ENCODE measurements around the gene CDK5. TPM values are rescaled to one million over a fixed set of nuclear protein-coding genes. Genes with fewer than 3 reads are reported as not detected.

The CDK5 gene
- total and polyA plus RNA-seq, 9 of the 15 experiments (the other 6 are each of a cell fraction or from before 2014, with no cell fraction given), result 3.2 to 38.0 (median 27.5) TPM

DNA sequence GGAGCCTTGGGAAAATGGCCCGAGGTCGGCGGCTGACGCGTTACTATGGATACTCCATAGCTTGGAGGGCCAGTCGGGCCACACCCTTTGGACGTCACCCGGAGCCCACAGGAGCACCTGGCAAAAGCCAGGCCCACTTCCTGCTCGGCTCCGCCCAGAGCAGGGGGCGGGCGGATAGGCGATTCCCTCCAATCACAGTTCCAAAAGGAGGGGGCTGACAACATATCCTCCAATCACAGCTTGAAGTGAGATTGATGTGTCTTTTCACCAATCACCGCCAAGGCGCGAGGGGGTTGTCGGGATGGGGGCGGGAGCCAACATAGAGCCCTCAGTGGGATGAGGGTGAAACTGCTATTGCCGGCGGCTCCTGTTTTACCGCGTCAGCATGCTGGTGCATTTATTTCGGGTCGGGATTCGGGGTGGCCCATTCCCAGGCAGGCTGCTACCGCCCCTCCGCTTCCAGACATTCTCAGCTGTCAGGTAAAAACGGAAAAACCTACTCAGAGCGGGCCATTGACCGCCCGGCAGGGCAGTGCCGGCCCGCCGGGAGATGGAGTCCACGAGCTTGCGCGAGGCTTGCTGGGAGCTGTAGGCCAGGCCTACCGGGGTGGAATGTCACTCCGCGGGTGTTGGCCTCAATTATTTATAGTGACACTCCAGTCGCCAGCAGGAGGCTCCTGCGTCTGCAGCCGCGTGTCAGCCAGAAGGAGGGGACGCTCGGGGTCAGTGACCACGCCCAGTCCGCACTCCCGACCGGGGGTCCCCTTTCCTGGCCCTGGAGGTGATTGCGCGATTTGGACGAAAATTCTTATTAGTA is 29.4 kb downstream of the CDK5 start, which contains the start of gene ABCB8:
Gene ABCB8, plus strand, starts transcription at position 320 of the 817 bp plus-strand sequence. Its CDS starts 66 bp downstream, at position 386.
- Histone ChIP-seq H3K9me1 (ENCODE audit: control insufficient read depth, insufficient read depth, low read length) (no peaks in the 10 kb centered on the region), H3K36me3 (ENCODE audit: control insufficient read depth, insufficient read depth, low read length) (peaks cover 30% of the 10 kb centered on the region; the same call in 2 of the 3 replicates), H3K4me3 (peak within 1 kb of the TSS; percentile 58), H3K9ac (ENCODE audit: insufficient read depth in 1 of 2, low read depth in 2 of 2, low read length in 2 of 2) (peak within 1 kb of the TSS; percentile 64 to 91), H3K79me2 (ENCODE audit: control insufficient read depth, insufficient read depth, low read length) (peaks cover 34% of the 10 kb centered on the region), H2AFZ (ENCODE audit: low read depth, low read length) (peak within 1 kb of the TSS; percentile 94), H4K20me1 (replicated peaks; ENCODE audit: control insufficient read depth, insufficient read depth, low read length) (no peaks in the 10 kb centered on the region), H3K9me3 (replicated peaks; ENCODE audit: control insufficient read depth, insufficient read depth, low read depth, low read length) (no peaks in the 10 kb centered on the region), H3K27ac (ENCODE audit: extremely low read depth, low read depth, low read length) (peak within 1 kb of the TSS; percentile 73), H3K4me2 (ENCODE audit: insufficient read depth, low read length) (peak within 1 kb of the TSS; percentile 82), H3K27me3 (ENCODE audit: control insufficient read depth in 2 of 2, insufficient read depth in 2 of 2, low read length in 2 of 2) (no peaks in the 10 kb centered on the region), H3K4me1 (replicated peaks in 1 of 2; ENCODE audit: control insufficient read depth in 2 of 2, insufficient read depth in 2 of 2, low read length in 2 of 2) (peaks cover 35 to 56% of the 10 kb centered on the region in 2 experiments)
- BruUV-seq (replicated peaks), result TSS peak; percentile 79
- ChIA-PET POLR2A (interaction anchor here (0.5 to 14.3 kb wide), 22 partner anchors 9 to 174 kb away, joined by 3 to 146 read pairs (median 4); partner anchors contain the start of genes AGAP3 and FASTK), CTCF (ENCODE audit: low intra/inter-chr PET ratio) (interaction anchor here (0.6 to 2.4 kb wide), 8 partner anchors 20 to 145 kb away, joined by 3 to 33 read pairs (median 4); partner anchors contain the start of genes CDK5 and SLC4A2)
- intact Hi-C loops (cut with micrococcal nuclease), result loop anchor here (1.0 to 2.0 kb wide), 7 partner anchors 11 to 198 kb away; partner anchors contain the start of genes ABCF2 and TMUB1
- in situ Hi-C loops (cut with MboI), result no loop called here
- under 1% methylated on average over 53 of the region's 53 CpGs for WGBS (ENCODE audit: insufficient coverage, low coverage, missing lambda C conversion rate)
- DNase-seq (ENCODE audit: extremely low read depth in 1 of 4, low spot score in 3 of 4) (peak; percentile 100), FAIRE-seq (peak; percentile 100), ATAC-seq (peak; percentile 93)
- TF ChIP-seq HCFC1 (IDR thresholded peaks at IDR 0.05; ENCODE audit: low read depth, low read length) (peak; percentile 96), ZNF263 (CRISPR knock-in tag; IDR thresholded peaks at IDR 0.05; ENCODE audit: borderline replicate concordance) (peak; percentile 86; the same call in 1 of the 2 replicates), GTF2F1 (IDR thresholded peaks at IDR 0.05; ENCODE audit: low read depth, low read length) (no peak), CBFA2T3 (IDR thresholded peaks at IDR 0.05) (0 out of 2 replicates have a peak, but pooled peaks have one; percentile 16), ZNF316 (IDR thresholded peaks at IDR 0.05) (peak; percentile 72), JUND (IDR thresholded peaks at IDR 0.05; ENCODE audit: borderline replicate concordance, low read depth, low read length) (peak; percentile 82), JUND (tag; IDR thresholded peaks at IDR 0.05; ENCODE audit: borderline replicate concordance, low read depth, low read length) (peak; percentile 65; the same call in 2 of the 3 replicates), FOXK2 (conservative IDR thresholded peaks at IDR 0.05 in 1 of 2, IDR thresholded peaks at IDR 0.05 in 1 of 2; ENCODE audit: low read depth in 2 of 2) (peak; percentile 54 to 82), KDM4B (IDR thresholded peaks at IDR 0.05; ENCODE audit: borderline replicate concordance in 2 of 2, low read depth in 1 of 2) (peak in 1 of 2 experiments; percentile 60; a peak in 1 of 4 replicates), TCF3 (CRISPR knock-in tag; IDR thresholded peaks at IDR 0.05) (peak; percentile 16), NCOA2 (IDR thresholded peaks at IDR 0.05; ENCODE audit: partially characterized antibody in 2 of 2) (no peak), ZNF57 (CRISPR knock-in tag; IDR thresholded peaks at IDR 0.05) (0 out of 2 replicates have a peak, but pooled peaks have one; percentile 16), MCM7 (IDR thresholded peaks at IDR 0.05) (no peak), XRCC5 (IDR thresholded peaks at IDR 0.05; ENCODE audit: low read depth, low read length) (peak; percentile 20), NR3C1 (CRISPR knock-in tag; IDR thresholded peaks at IDR 0.05) (no peak), TBP (optimal IDR thresholded peaks at IDR 0.05; ENCODE audit: low read depth, low read length) (peak; percentile 84), HDAC8 (tag; IDR thresholded peaks at IDR 0.05) (0 out of 2 replicates have a peak, but pooled peaks have one; percentile 75)
- TF ChIP-seq, protein P1, sequence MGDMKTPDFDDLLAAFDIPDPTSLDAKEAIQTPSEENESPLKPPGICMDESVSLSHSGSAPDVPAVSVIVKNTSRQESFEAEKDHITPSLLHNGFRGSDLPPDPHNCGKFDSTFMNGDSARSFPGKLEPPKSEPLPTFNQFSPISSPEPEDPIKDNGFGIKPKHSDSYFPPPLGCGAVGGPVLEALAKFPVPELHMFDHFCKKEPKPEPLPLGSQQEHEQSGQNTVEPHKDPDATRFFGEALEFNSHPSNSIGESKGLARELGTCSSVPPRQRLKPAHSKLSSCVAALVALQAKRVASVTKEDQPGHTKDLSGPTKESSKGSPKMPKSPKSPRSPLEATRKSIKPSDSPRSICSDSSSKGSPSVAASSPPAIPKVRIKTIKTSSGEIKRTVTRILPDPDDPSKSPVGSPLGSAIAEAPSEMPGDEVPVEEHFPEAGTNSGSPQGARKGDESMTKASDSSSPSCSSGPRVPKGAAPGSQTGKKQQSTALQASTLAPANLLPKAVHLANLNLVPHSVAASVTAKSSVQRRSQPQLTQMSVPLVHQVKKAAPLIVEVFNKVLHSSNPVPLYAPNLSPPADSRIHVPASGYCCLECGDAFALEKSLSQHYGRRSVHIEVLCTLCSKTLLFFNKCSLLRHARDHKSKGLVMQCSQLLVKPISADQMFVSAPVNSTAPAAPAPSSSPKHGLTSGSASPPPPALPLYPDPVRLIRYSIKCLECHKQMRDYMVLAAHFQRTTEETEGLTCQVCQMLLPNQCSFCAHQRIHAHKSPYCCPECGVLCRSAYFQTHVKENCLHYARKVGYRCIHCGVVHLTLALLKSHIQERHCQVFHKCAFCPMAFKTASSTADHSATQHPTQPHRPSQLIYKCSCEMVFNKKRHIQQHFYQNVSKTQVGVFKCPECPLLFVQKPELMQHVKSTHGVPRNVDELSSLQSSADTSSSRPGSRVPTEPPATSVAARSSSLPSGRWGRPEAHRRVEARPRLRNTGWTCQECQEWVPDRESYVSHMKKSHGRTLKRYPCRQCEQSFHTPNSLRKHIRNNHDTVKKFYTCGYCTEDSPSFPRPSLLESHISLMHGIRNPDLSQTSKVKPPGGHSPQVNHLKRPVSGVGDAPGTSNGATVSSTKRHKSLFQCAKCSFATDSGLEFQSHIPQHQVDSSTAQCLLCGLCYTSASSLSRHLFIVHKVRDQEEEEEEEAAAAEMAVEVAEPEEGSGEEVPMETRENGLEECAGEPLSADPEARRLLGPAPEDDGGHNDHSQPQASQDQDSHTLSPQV (IDR thresholded peaks at IDR 0.05), result peak; percentile 90

Data from K562 (cell line).